Spleen (tissue), 11 donors: ENCODE data around the gene SLC26A11. TPM values are rescaled to one million over a fixed set of nuclear protein-coding genes. Genes with fewer than 3 reads are reported as not detected.

Experiments used
- DNase-seq: peaks from one replicate; pipeline ENCODE4 v3.0.0-alpha.2; 2020
- H3K27ac ChIP-seq, 8 donors: fragments of 200-600 bp; sonication (generic) in 7 of 8; 1 replicate in 4 of 8; 2 replicates in 4 of 8; pipeline versions ENCODE4 v1.5.0 to v1.8.0; 2016 to 2021; ENCODE audit warnings: inconsistent platforms in 4 of 8, mild to moderate bottlenecking in 4 of 8, moderate library complexity in 1 of 8
- H3K27me3 ChIP-seq, 7 donors: fragments of 200-600 bp; sonication (generic) in 6 of 7; replicated peaks in 1 of 7; 1 replicate in 4 of 7; 2 replicates in 3 of 7; pipeline versions ENCODE4 v1.5.0 to v1.8.0; 2016 to 2021; ENCODE audit warnings: inconsistent platforms in 3 of 7, mild to moderate bottlenecking in 1 of 7
- H3K36me3 ChIP-seq, 6 donors: fragments of 200-600 bp; sonication (generic) in 5 of 6; 1 replicate in 4 of 6; 2 replicates in 2 of 6; pipeline versions ENCODE4 v1.5.0 to v1.8.0; 2016 to 2021; ENCODE audit warnings: inconsistent platforms in 2 of 6
- H3K4me1 ChIP-seq, 6 donors: fragments of 200-600 bp; sonication (generic) in 5 of 6; 1 replicate in 3 of 6; 2 replicates in 3 of 6; pipeline versions ENCODE4 v1.5.0 to v1.8.0; 2016 to 2021; ENCODE audit warnings: inconsistent platforms in 3 of 6
- H3K4me3 ChIP-seq, 8 donors: fragments of 200-600 bp; sonication (generic) in 7 of 8; 1 replicate in 4 of 8; 2 replicates in 4 of 8; pipeline versions ENCODE4 v1.5.0 to v1.8.0; 2016 to 2021; ENCODE audit warnings: inconsistent platforms in 4 of 8, mild to moderate bottlenecking in 4 of 8, moderate library complexity in 2 of 8
- H3K9me3 ChIP-seq, 8 donors: fragments of 200-600 bp; sonication (generic) in 7 of 8; 1 replicate in 4 of 8; 2 replicates in 4 of 8; pipeline versions ENCODE4 v1.5.0 to v1.8.0; 2016 to 2021; ENCODE audit warnings: inconsistent platforms in 4 of 8
- CTCF ChIP-seq, 11 experiments: fragments of 200-600 bp in 7 of 11; fragments of 450-650 bp in 4 of 11; sonication (generic) in 4 of 11; IDR thresholded peaks in 8 of 11; conservative IDR thresholded peaks in 3 of 11; 1 replicate in 7 of 11; 2 replicates in 4 of 11; pipeline versions ENCODE4 v1.4.0 to v1.8.0; 2016 to 2021; ENCODE audit warnings: antibody characterized with exemption in 11 of 11, inconsistent platforms in 4 of 11, mild to moderate bottlenecking in 1 of 11
- POLR2A ChIP-seq, 3 donors: fragments of 450-650 bp; IDR thresholded peaks; one replicate each; pipeline ENCODE4 v1.5.1; 2017; ENCODE audit warnings: antibody characterized with exemption in 3 of 3, mild to moderate bottlenecking in 1 of 3
- POLR2AphosphoS5 ChIP-seq, 3 donors: sonication (generic); formaldehyde crosslinking; IDR thresholded peaks; one replicate each; pipeline ENCODE4 v1.5.1; 2017; ENCODE audit warnings: antibody characterized with exemption in 3 of 3
- WGBS, 5 donors: extraction: QIAGEN DNeasy Blood & Tissue Kit in 3 of 5; methylation state at CpG; one replicate each; pipeline versions ENCODE4 v1.1.5 to v1.1.7; 2013 to 2018; 5-methylcytosine and 5-hydroxymethylcytosine counted together
- intact Hi-C: fragments of 100-400 bp; cut with DNase I; formaldehyde crosslinking; loops from one replicate; pipeline ENCODE4 v1.15.0; 2023; ENCODE audit warnings: low total_unique reads
- polyA plus RNA-seq, 3 donors: library from polyadenylated mRNA; stranded (reverse); fragments of 200-250 nt; gene quantifications; one replicate each; pipeline ENCODE4 v1.2.1, GENCODE V29; 2013
- total RNA-seq, 7 donors: library from RNA; depleted of rRNA in 3 of 7; stranded (reverse); fragments of >200 nt in 3 of 7; fragmentation: NEBNext Ultra II Directional in 4 of 7; extraction: Animal tissue kit (Norgen Biotek cat#: 25700) in 4 of 7; gene quantifications; one replicate each; pipeline versions ENCODE4 v1.1.0 to v1.2.1, GENCODE V29; 2016 to 2021
- donor health status: healthy with polysubstance abuse.
- donor health status: DM: no; HTN: no; CAD: no; lungs with moderate emphysema.
- donor health status: DM: no; HTN: no; CAD: no.
- donor health status: Bipolar disorder and iron deficiency.
- donor health status: healthy.
- donor health status: DM: no; HTN: no; CAD: no.
- donor health status: DM: yes; HTN: yes; CAD: no.

The SLC26A11 gene
- total and polyA plus RNA-seq, 10 donors, result 6.8 to 39.7 (median 30.5) TPM

GRCh38 chr17:80176757-80177156 lies 43.5 kb upstream of the SLC26A11 start:
- no peak overlapping the region for H3K27ac ChIP-seq
- H3K9me3 ChIP-seq, result no peaks in the 10 kb centered on the region
- DNase-seq, result no peak
- no peak for TF ChIP-seq POLR2A (IDR thresholded peaks at IDR 0.05)
- TF ChIP-seq CTCF (IDR thresholded peaks at IDR 0.05 in 8 of 11, conservative IDR thresholded peaks at IDR 0.05 in 3 of 11), result no peak
- peaks cover 0 to 5% (median 0%) of the 10 kb centered on the region in 7 donors for H3K27me3 ChIP-seq
- intact Hi-C loops, result no loop called here
- H3K4me3 ChIP-seq, result no peak overlapping the region
- H3K36me3 ChIP-seq, result no peaks in the 10 kb centered on the region
- 88 to 95% (median 92%) methylated on average over 11 of the region's 11 CpGs for WGBS, 5 donors
- H3K4me1 ChIP-seq, result no peaks in the 10 kb centered on the region

DNA sequence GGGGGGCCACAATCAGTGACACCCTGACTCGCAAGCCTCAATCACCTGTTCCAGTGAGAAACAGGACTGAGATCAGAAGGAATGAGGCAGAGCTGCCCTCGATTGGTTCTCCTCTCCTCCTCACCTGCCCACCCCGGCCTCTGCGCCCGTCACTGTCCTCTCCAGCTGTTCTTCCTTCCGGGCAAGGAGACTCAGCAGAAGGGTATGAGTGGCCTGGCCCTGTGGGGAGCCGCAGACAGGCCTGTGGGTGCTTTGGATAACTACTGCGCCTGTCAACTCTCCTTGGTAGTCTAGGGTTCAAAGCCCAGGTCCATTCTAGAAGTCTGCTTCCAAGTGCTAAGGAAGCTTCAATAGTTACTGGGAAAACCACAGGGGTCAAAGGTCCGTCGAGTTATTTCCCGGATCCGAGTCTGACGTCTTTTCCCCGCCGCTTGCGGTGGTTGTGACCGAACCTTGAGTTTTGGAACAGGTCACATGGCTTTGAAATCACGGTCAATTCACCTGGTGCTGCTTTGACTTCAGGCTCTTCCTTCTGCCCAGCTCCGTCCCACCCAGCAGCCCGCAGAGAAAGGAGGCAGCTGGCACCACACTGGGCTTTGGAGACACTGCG lies 42.1 kb upstream of the SLC26A11 start:
- TF ChIP-seq CTCF (IDR thresholded peaks at IDR 0.05 in 8 of 11, conservative IDR thresholded peaks at IDR 0.05 in 3 of 11) (no peak), POLR2A (IDR thresholded peaks at IDR 0.05) (no peak), POLR2AphosphoS5 (IDR thresholded peaks at IDR 0.05) (no peak)
- intact Hi-C loops, result no loop called here
- Histone ChIP-seq H3K36me3 (no peaks in the 10 kb centered on the region), H3K9me3 (no peaks in the 10 kb centered on the region), H3K4me3 (no peak overlapping the region), H3K27ac (no peak overlapping the region), H3K4me1 (no peaks in the 10 kb centered on the region), H3K27me3 (peaks cover 0 to 5% (median 0%) of the 10 kb centered on the region in 7 donors)
- DNase-seq, result no peak
- 76 to 83% (median 79%) methylated on average over 21 of the region's 21 CpGs for WGBS, 5 donors

DNA sequence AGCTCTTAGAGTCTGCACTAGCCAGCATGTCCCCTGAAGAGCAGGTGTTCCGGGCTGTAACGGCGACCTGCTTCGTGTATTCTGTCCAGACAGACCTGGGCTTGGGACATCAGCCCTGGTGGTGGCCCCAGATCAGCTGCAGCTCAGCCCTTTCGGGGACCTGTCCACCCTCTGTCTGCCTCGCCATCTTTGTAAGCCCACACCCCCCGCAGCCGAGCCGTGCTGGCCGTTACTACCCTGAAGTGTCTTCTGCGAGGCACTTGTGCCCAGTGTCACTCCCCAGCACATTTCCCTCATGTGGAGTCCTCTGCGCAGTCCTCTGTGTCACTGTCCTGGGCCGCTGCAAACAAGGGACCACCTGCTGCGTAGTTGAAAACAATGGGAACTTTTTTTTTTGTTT lies 40.0 kb upstream of the SLC26A11 start:
- Histone ChIP-seq H3K36me3 (no peaks in the 10 kb centered on the region), H3K4me1 (no peaks in the 10 kb centered on the region), H3K4me3 (no peak overlapping the region), H3K27ac (no peak overlapping the region), H3K9me3 (no peaks in the 10 kb centered on the region), H3K27me3 (peaks cover 0 to 10% (median 0%) of the 10 kb centered on the region in 7 donors)
- WGBS, 5 donors, result 84 to 92% (median 86%) methylated on average over 14 of the region's 14 CpGs
- no peak for TF ChIP-seq CTCF (IDR thresholded peaks at IDR 0.05 in 8 of 11, conservative IDR thresholded peaks at IDR 0.05 in 3 of 11)
- TF ChIP-seq POLR2AphosphoS5 (IDR thresholded peaks at IDR 0.05), result no peak
- TF ChIP-seq POLR2A (IDR thresholded peaks at IDR 0.05), result no peak
- intact Hi-C loops, result no loop called here
- no peak for DNase-seq

DNA sequence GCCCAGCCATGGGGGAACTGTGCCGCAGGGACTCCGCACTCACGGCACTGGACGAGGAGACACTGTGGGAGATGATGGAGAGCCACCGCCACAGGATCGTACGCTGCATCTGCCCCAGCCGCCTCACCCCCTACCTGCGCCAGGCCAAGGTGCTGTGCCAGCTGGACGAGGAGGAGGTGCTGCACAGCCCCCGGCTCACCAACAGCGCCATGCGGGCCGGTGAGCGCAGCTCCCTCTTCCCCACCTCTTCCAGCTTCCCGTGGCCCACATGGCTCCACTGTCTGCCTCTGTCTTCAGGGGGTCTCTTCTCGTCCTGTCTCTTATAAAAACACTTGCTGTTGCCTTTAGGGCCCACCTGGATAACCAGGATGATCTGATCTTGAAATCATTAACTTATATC lies 38.8 kb upstream of the SLC26A11 start:
- no peaks in the 10 kb centered on the region for H3K36me3 ChIP-seq
- H3K27ac ChIP-seq, result no peak overlapping the region
- WGBS, 5 donors, result 85 to 92% (median 90%) methylated on average over 12 to 17 of the region's 17 CpGs
- intact Hi-C loops, result no loop called here
- no peak overlapping the region for H3K4me3 ChIP-seq
- H3K27me3 ChIP-seq, result peaks cover 0 to 10% (median 0%) of the 10 kb centered on the region in 7 donors
- no peak for DNase-seq
- TF ChIP-seq POLR2A (IDR thresholded peaks at IDR 0.05), result no peak
- no peak for TF ChIP-seq POLR2AphosphoS5 (IDR thresholded peaks at IDR 0.05)
- no peak for TF ChIP-seq CTCF (IDR thresholded peaks at IDR 0.05 in 8 of 11, conservative IDR thresholded peaks at IDR 0.05 in 3 of 11)
- H3K9me3 ChIP-seq, result no peaks in the 10 kb centered on the region
- no peaks in the 10 kb centered on the region for H3K4me1 ChIP-seq
